CD14-positive monocyte (primary cell): Measurements from ENCODE around the gene TMEM95. TPM values are rescaled to one million over a fixed set of nuclear protein-coding genes. Genes with fewer than 3 reads are reported as not detected.
A peak's percentile ranks its signal among the peaks of the same experiment; 100 is the strongest.

Experiments
- DNase-seq, 3 donors: peaks; one replicate each; pipeline ENCODE4 v3.0.0-alpha.2; 2011 to 2022
- H2AFZ ChIP-seq: 2 replicates; pipeline ENCODE4 v1.6.0; 2012; ENCODE audit warnings: mild to moderate bottlenecking, low read depth, low read length, inconsistent platforms; ENCODE audit not compliant: insufficient read depth, poor library complexity, severe bottlenecking
- H3K27ac ChIP-seq, 2 donors: 1 replicate in 1 of 2; 2 replicates in 1 of 2; pipeline ENCODE4 v1.5.1; 2012 to 2013; ENCODE audit warnings: low read length in 2 of 2, control low read depth in 1 of 2, inconsistent platforms in 1 of 2, low read depth in 1 of 2, mild to moderate bottlenecking in 1 of 2
- H3K27me3 ChIP-seq, 2 donors: one replicate each; pipeline versions ENCODE4 v1.6.0 to v1.6.1; 2011 to 2013; ENCODE audit warnings: low read length in 2 of 2; ENCODE audit not compliant: control insufficient read depth in 2 of 2, insufficient read depth in 2 of 2
- H3K36me3 ChIP-seq, 2 donors: replicated peaks in 1 of 2; 1 replicate in 1 of 2; 2 replicates in 1 of 2; pipeline versions ENCODE4 v1.5.1 to v1.6.1; 2012 to 2013; ENCODE audit warnings: low read length in 2 of 2, control low read depth in 1 of 2, inconsistent platforms in 1 of 2, mild to moderate bottlenecking in 1 of 2; ENCODE audit not compliant: insufficient read depth in 2 of 2, control insufficient read depth in 1 of 2
- H3K4me1 ChIP-seq, 2 donors: 1 replicate in 1 of 2; 2 replicates in 1 of 2; pipeline versions ENCODE4 v1.5.1 to v1.6.1; 2012 to 2013; ENCODE audit warnings: low read length in 2 of 2, control low read depth in 1 of 2, inconsistent platforms in 1 of 2, mild to moderate bottlenecking in 1 of 2, moderate library complexity in 1 of 2; ENCODE audit not compliant: insufficient read depth in 2 of 2, control insufficient read depth in 1 of 2
- H3K4me2 ChIP-seq: replicated peaks from 2 replicates; pipeline ENCODE3; 2012; ENCODE audit warnings: low read length, moderate library complexity, mild to moderate bottlenecking; ENCODE audit not compliant: poor library complexity, severe bottlenecking; ENCODE audit errors: extremely low read depth
- H3K4me3 ChIP-seq, 3 experiments: fragments of 200-600 bp in 1 of 3; sonication (generic) in 1 of 3; replicated peaks in 1 of 3; 1 replicate in 2 of 3; 2 replicates in 1 of 3; pipeline ENCODE4 v1.5.1; 2011 to 2013; ENCODE audit warnings: low read length in 3 of 3, mild to moderate bottlenecking in 3 of 3, control low read depth in 2 of 3, low read depth in 2 of 3, inconsistent platforms in 1 of 3, moderate library complexity in 1 of 3
- H3K79me2 ChIP-seq: 2 replicates; pipeline ENCODE4 v1.6.0; 2012; ENCODE audit warnings: mild to moderate bottlenecking, control low read depth, inconsistent platforms, low read length, moderate library complexity; ENCODE audit not compliant: insufficient read depth
- H3K9ac ChIP-seq: 2 replicates; pipeline ENCODE4 v1.6.0; 2017; ENCODE audit warnings: low read length, mild to moderate bottlenecking; ENCODE audit not compliant: insufficient read depth, poor library complexity, severe bottlenecking
- H3K9me3 ChIP-seq, 2 donors: replicated peaks in 1 of 2; 1 replicate in 1 of 2; 2 replicates in 1 of 2; pipeline versions ENCODE4 v1.5.1 to v1.6.1; 2012 to 2013; ENCODE audit warnings: low read length in 2 of 2, control low read depth in 1 of 2; ENCODE audit not compliant: control insufficient read depth in 1 of 2, insufficient read depth in 1 of 2
- H4K20me1 ChIP-seq: 2 replicates; pipeline ENCODE4 v1.6.0; 2012; ENCODE audit warnings: mild to moderate bottlenecking, low read length, control low read depth, moderate library complexity; ENCODE audit not compliant: insufficient read depth
- H3K27ac Mint-ChIP-seq, 7 donors: one replicate each; pipeline ENCODE4 v1.8.0; 2020; ENCODE audit warnings: mild to moderate bottlenecking in 7 of 7, mixed read lengths in 7 of 7, moderate library complexity in 6 of 7, inconsistent platforms in 2 of 7
- H3K27me3 Mint-ChIP-seq, 3 donors: one replicate each; pipeline ENCODE4 v1.8.0; 2021 to 2022; ENCODE audit warnings: low read depth in 3 of 3, mild to moderate bottlenecking in 3 of 3, mixed read lengths in 3 of 3, moderate library complexity in 3 of 3, inconsistent platforms in 1 of 3
- H3K36me3 Mint-ChIP-seq, 2 donors: one replicate each; pipeline ENCODE4 v1.8.0; 2020; ENCODE audit warnings: mixed read lengths in 2 of 2, inconsistent platforms in 1 of 2, mild to moderate bottlenecking in 1 of 2
- H3K4me1 Mint-ChIP-seq: one replicate; pipeline ENCODE4 v1.8.0; 2020; ENCODE audit warnings: mild to moderate bottlenecking, mixed read lengths
- H3K4me3 Mint-ChIP-seq, 2 donors: one replicate each; pipeline ENCODE4 v1.8.0; 2020; ENCODE audit warnings: mild to moderate bottlenecking in 2 of 2, mixed read lengths in 2 of 2, moderate library complexity in 1 of 2
- H3K9me3 Mint-ChIP-seq, 7 donors: one replicate each; pipeline ENCODE4 v1.8.0; 2020 to 2022; ENCODE audit warnings: mixed read lengths in 7 of 7, mild to moderate bottlenecking in 6 of 7, moderate library complexity in 6 of 7, inconsistent platforms in 2 of 7
- CTCF ChIP-seq: fragments of 200-600 bp; IDR thresholded peaks from one replicate; pipeline ENCODE4 v1.8.0; 2022; ENCODE audit warnings: antibody characterized with exemption, mild to moderate bottlenecking
- WGBS: methylation state at CpG from one replicate; pipeline ENCODE4 v1.1.5; 2013; ENCODE audit warnings: missing lambda C conversion rate; ENCODE audit not compliant: insufficient coverage; 5-methylcytosine and 5-hydroxymethylcytosine counted together
- intact Hi-C, 2 donors: fragments of 100-400 bp; cut with micrococcal nuclease; formaldehyde crosslinking; loops; one replicate each; pipeline versions ENCODE4 v1.15.0 to v1.15.1; 2023
- polyA plus RNA-seq, 3 donors: library from polyadenylated mRNA; depleted of rRNA in 1 of 3; unstranded in 2 of 3; stranded (reverse) in 1 of 3; fragments of 300-500 nt in 2 of 3; fragments of >200 nt in 1 of 3; fragmentation: Illumina TruSeq in 2 of 3; gene quantifications; 1 replicate in 2 of 3; 2 replicates in 1 of 3; pipeline ENCODE4 v1.2.3, GENCODE V29; 2012 to 2021

Gene TMEM95
- polyA plus RNA-seq, 3 donors, result not detected

GRCh38 chr17:7327501-7327900 lies 27.5 kb upstream of the TMEM95 start:
- intact Hi-C loops, result loop anchor here in 1 of 2 donors (10.0 kb wide), 1 partner anchor 247 kb away; the partner anchor contains the start of gene CD68
- Histone ChIP-seq H4K20me1 (peaks cover 7% of the 10 kb centered on the region), H3K36me3 (peaks cover 35 to 43% of the 10 kb centered on the region in 2 donors), H2AFZ (no peak overlapping the region), H3K9me3 (no peaks in the 10 kb centered on the region), H3K4me3 (no peak overlapping the region), H3K4me1 (peaks cover 31 to 36% of the 10 kb centered on the region in 2 donors), H3K27ac (no peak overlapping the region), H3K4me2 (no peak overlapping the region), H3K79me2 (peaks cover 18% of the 10 kb centered on the region), H3K27me3 (no peaks in the 10 kb centered on the region), H3K9ac (no peak overlapping the region)
- Mint-ChIP-seq H3K4me3 (peak overlapping the region in 1 of 2 donors; percentile 53), H3K27ac (no peak overlapping the region), H3K36me3 (peaks cover 30 to 46% of the 10 kb centered on the region in 2 donors), H3K4me1 (peaks cover 29% of the 10 kb centered on the region), H3K27me3 (peaks cover 0 to 3% (median 0%) of the 10 kb centered on the region in 3 donors), H3K9me3 (no peaks in the 10 kb centered on the region)
- 96% methylated on average over 11 of the region's 17 CpGs for WGBS
- no peak for TF ChIP-seq CTCF
- DNase-seq, result no peak

- Mint-ChIP-seq H3K9me3 (no peaks in the 10 kb centered on the region), H3K36me3 (peaks cover 25 to 41% of the 10 kb centered on the region in 2 donors), H3K27ac (peak overlapping the region in 4 of 7 donors; percentile 0 to 99 (median 81)), H3K4me1 (peaks cover 34% of the 10 kb centered on the region), H3K4me3 (peak overlapping the region; percentile 20 to 32), H3K27me3 (peaks cover 0 to 6% (median 0%) of the 10 kb centered on the region in 3 donors)
- H3K9ac ChIP-seq, result no peak overlapping the region
- no peaks in the 10 kb centered on the region for H3K27me3 ChIP-seq
- peak overlapping the region in 1 of 3 experiments; percentile 80 for H3K4me3 ChIP-seq
- H3K36me3 ChIP-seq, result peaks cover 29 to 38% of the 10 kb centered on the region in 2 donors
- no peak for TF ChIP-seq CTCF
- H4K20me1 ChIP-seq, result peaks cover 7% of the 10 kb centered on the region
- H2AFZ ChIP-seq, result no peak overlapping the region
- H3K4me2 ChIP-seq, result peak overlapping the region; percentile 99
- no peak overlapping the region for H3K27ac ChIP-seq
- DNase-seq, result no peak
- no peaks in the 10 kb centered on the region for H3K9me3 ChIP-seq
- WGBS, result 100% methylated on average over 1 of the region's 1 CpG
- intact Hi-C loops, result loop anchor here in 1 of 2 donors (2.0 to 10.0 kb wide), 3 partner anchors 19 to 247 kb away; partner anchors contain the start of gene CD68
- peaks cover 18% of the 10 kb centered on the region for H3K79me2 ChIP-seq
- peaks cover 34 to 39% of the 10 kb centered on the region in 2 donors for H3K4me1 ChIP-seq
These were observed 26.9 kb upstream of the TMEM95 start for GRCh38 chr17:7328009-7328408.
